HCT116 (cell line): Measurements from ENCODE around the gene PGGT1B.

ENCODE experiments used
- CEBPB ChIP-seq: IDR thresholded peaks from 2 replicates; pipeline ENCODE4 v1.6.1; 2012; ENCODE audit warnings: low read depth
- EZH2 ChIP-seq: fragments of 200-600 bp; sonication (generic); IDR thresholded peaks from 2 replicates; pipeline ENCODE4 v1.6.1; 2017; ENCODE audit warnings: antibody characterized with exemption, mixed run types
- EZH2phosphoT487 ChIP-seq: fragments of 200-600 bp; IDR thresholded peaks from 2 replicates; pipeline ENCODE4 v1.6.1; 2018; ENCODE audit warnings: antibody characterized with exemption, borderline replicate concordance
- TF ChIP-seq, protein P1 (sequence below), 3 experiments: fragments of 200-600 bp in 1 of 3; sonication (generic) in 1 of 3; IDR thresholded peaks in 2 of 3; conservative IDR thresholded peaks in 1 of 3; 2 replicates each; pipeline ENCODE4 v1.5.1; 2012 to 2017; ENCODE audit warnings: low read depth in 2 of 3, low read length in 2 of 3, antibody characterized with exemption in 1 of 3, borderline replicate concordance in 1 of 3, control low read depth in 1 of 3, mild to moderate bottlenecking in 1 of 3, mixed read lengths in 1 of 3, mixed run types in 1 of 3, moderate library complexity in 1 of 3; ENCODE audit not compliant: insufficient read depth in 1 of 3

- TF ChIP-seq, protein P1, sequence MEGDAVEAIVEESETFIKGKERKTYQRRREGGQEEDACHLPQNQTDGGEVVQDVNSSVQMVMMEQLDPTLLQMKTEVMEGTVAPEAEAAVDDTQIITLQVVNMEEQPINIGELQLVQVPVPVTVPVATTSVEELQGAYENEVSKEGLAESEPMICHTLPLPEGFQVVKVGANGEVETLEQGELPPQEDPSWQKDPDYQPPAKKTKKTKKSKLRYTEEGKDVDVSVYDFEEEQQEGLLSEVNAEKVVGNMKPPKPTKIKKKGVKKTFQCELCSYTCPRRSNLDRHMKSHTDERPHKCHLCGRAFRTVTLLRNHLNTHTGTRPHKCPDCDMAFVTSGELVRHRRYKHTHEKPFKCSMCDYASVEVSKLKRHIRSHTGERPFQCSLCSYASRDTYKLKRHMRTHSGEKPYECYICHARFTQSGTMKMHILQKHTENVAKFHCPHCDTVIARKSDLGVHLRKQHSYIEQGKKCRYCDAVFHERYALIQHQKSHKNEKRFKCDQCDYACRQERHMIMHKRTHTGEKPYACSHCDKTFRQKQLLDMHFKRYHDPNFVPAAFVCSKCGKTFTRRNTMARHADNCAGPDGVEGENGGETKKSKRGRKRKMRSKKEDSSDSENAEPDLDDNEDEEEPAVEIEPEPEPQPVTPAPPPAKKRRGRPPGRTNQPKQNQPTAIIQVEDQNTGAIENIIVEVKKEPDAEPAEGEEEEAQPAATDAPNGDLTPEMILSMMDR (IDR thresholded peaks at IDR 0.05 in 2 of 3, conservative IDR thresholded peaks at IDR 0.05 in 1 of 3; ENCODE audit: borderline replicate concordance in 1 of 3, insufficient read depth in 1 of 3, low read depth in 2 of 3, low read length in 2 of 3), result no peak
- TF ChIP-seq CEBPB (no peak), EZH2phosphoT487 (no peak), EZH2 (no peak)
Observed at GRCh38 chr5:115192098-115192497, 70.6 kb downstream of the PGGT1B start.
